Measurements from ENCODE around the gene PRELID3B. TPM values are rescaled to one million over a fixed set of nuclear protein-coding genes. Genes with fewer than 3 reads are reported as not detected.

Gene PRELID3B
- total and polyA plus RNA-seq, 2 experiments from 2014 or later: 64.1 to 75.8 TPM

GRCh38 chr20:59077705-59078104, 35.1 kb upstream of the PRELID3B start:
- no peaks in the 10 kb centered on the region for H3K79me2 ChIP-seq (ENCODE audit: insufficient read depth)
- H3K36me3 ChIP-seq (ENCODE audit: low read depth): no peaks in the 10 kb centered on the region
- WGBS, 2 experiments (ENCODE audit: low coverage in 1 of 2, low lambda C conversion rate in 2 of 2, missing lambda C conversion rate in 2 of 2): 13 to 26% methylated on average over 1 of the region's 1 CpG
- H3F3A ChIP-seq (ENCODE audit: insufficient read depth): peaks cover 6% of the 10 kb centered on the region; the same call in 1 of the 2 replicates
- H3K9me2 ChIP-seq (ENCODE audit: insufficient read depth): no peaks in the 10 kb centered on the region
- H3K27ac ChIP-seq: no peak overlapping the region
- H3K4me2 ChIP-seq (ENCODE audit: unreplicated experiment): no peak overlapping the region
- in situ Hi-C loops (cut with MboI): no loop called here
- peaks cover 7% of the 10 kb centered on the region for H3K4me1 ChIP-seq (ENCODE audit: insufficient read depth)
- H3K9me3 ChIP-seq (ENCODE audit: low read depth): no peaks in the 10 kb centered on the region
- no peak for DNase-seq
- peaks cover 20% of the 10 kb centered on the region for H3K27me3 ChIP-seq (replicated peaks; ENCODE audit: insufficient read depth)
- no peak overlapping the region for H3K4me3 ChIP-seq
- no peaks in the 10 kb centered on the region for H4K20me1 ChIP-seq (ENCODE audit: insufficient read depth)
- H3K9ac ChIP-seq: no peak overlapping the region
- TF ChIP-seq EZH2 (IDR thresholded peaks at IDR 0.05; ENCODE audit: insufficient read depth, poor library complexity, severe bottlenecking): no peak
- TF ChIP-seq EZH2phosphoT487 (IDR thresholded peaks at IDR 0.05; ENCODE audit: insufficient read depth, low read depth): no peak
- H2AFZ ChIP-seq: no peak overlapping the region

GRCh38 chr20:59075934-59076508, 33.4 kb upstream of the PRELID3B start:
- in situ Hi-C loops (cut with MboI): no loop called here
- no peaks in the 10 kb centered on the region for H3K36me3 ChIP-seq (ENCODE audit: low read depth)
- no peak for TF ChIP-seq EZH2 (IDR thresholded peaks at IDR 0.05; ENCODE audit: insufficient read depth, poor library complexity, severe bottlenecking)
- no peak for TF ChIP-seq EZH2phosphoT487 (IDR thresholded peaks at IDR 0.05; ENCODE audit: insufficient read depth, low read depth)
- no peaks in the 10 kb centered on the region for H3K9me3 ChIP-seq (ENCODE audit: low read depth)
- H3K9me2 ChIP-seq (ENCODE audit: insufficient read depth): no peaks in the 10 kb centered on the region
- peaks cover 36% of the 10 kb centered on the region for H3K27me3 ChIP-seq (replicated peaks; ENCODE audit: insufficient read depth)
- no peak overlapping the region for H3K4me2 ChIP-seq (ENCODE audit: unreplicated experiment)
- H3F3A ChIP-seq (ENCODE audit: insufficient read depth): no peaks in the 10 kb centered on the region
- no peak overlapping the region for H3K4me3 ChIP-seq
- H3K79me2 ChIP-seq (ENCODE audit: insufficient read depth): no peaks in the 10 kb centered on the region
- H3K27ac ChIP-seq: no peak overlapping the region
- no peaks in the 10 kb centered on the region for H3K4me1 ChIP-seq (ENCODE audit: insufficient read depth)
- DNase-seq: no peak
- no peak overlapping the region for H2AFZ ChIP-seq
- H4K20me1 ChIP-seq (ENCODE audit: insufficient read depth): no peaks in the 10 kb centered on the region
- no peak overlapping the region for H3K9ac ChIP-seq
- 36 to 42% methylated on average over 4 of the region's 4 CpGs for WGBS, 2 experiments (ENCODE audit: low coverage in 1 of 2, low lambda C conversion rate in 2 of 2, missing lambda C conversion rate in 2 of 2)

DNA sequence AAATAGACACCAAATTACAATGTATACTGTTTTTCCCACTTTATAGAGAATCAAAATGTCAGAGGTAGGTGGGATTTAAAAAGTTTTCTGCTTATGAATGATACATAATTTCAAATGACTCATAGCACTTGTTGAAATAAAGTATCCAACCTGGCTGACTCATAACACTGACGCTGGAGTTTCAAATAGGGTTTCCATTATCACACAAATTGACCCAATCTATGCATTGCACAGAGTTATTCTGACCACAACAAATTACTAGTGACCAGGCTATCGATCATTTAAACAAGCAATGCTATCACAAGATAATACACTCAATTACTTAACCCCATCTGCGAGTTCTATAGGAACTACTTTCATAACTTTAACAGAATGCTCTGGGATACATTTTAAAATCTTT, 31.9 kb upstream of the PRELID3B start:
- Histone ChIP-seq H3K36me3 (ENCODE audit: low read depth) (no peaks in the 10 kb centered on the region), H3K4me3 (no peak overlapping the region), H3K79me2 (ENCODE audit: insufficient read depth) (no peaks in the 10 kb centered on the region), H3K4me2 (ENCODE audit: unreplicated experiment) (no peak overlapping the region), H2AFZ (no peak overlapping the region), H3K9me3 (ENCODE audit: low read depth) (no peaks in the 10 kb centered on the region), H3K4me1 (ENCODE audit: insufficient read depth) (no peaks in the 10 kb centered on the region), H3K27me3 (replicated peaks; ENCODE audit: insufficient read depth) (peaks cover 50% of the 10 kb centered on the region), H3F3A (ENCODE audit: insufficient read depth) (no peaks in the 10 kb centered on the region), H3K27ac (no peak overlapping the region), H3K9me2 (ENCODE audit: insufficient read depth) (no peaks in the 10 kb centered on the region), H3K9ac (no peak overlapping the region), H4K20me1 (ENCODE audit: insufficient read depth) (no peaks in the 10 kb centered on the region)
- TF ChIP-seq EZH2phosphoT487 (IDR thresholded peaks at IDR 0.05; ENCODE audit: insufficient read depth, low read depth) (no peak), EZH2 (IDR thresholded peaks at IDR 0.05; ENCODE audit: insufficient read depth, poor library complexity, severe bottlenecking) (no peak)
- WGBS, 2 experiments (ENCODE audit: low coverage in 1 of 2, low lambda C conversion rate in 2 of 2, missing lambda C conversion rate in 2 of 2): 69 to 70% methylated on average over 3 of the region's 3 CpGs
- in situ Hi-C loops (cut with MboI): no loop called here
- DNase-seq: no peak

- H3K27ac ChIP-seq: no peak overlapping the region
- H4K20me1 ChIP-seq (ENCODE audit: insufficient read depth): no peaks in the 10 kb centered on the region
- DNase-seq: no peak
- no peak overlapping the region for H3K9ac ChIP-seq
- H3K36me3 ChIP-seq (ENCODE audit: low read depth): no peaks in the 10 kb centered on the region
- peaks cover 58% of the 10 kb centered on the region for H3K27me3 ChIP-seq (replicated peaks; ENCODE audit: insufficient read depth)
- no peaks in the 10 kb centered on the region for H3K79me2 ChIP-seq (ENCODE audit: insufficient read depth)
- H3K9me3 ChIP-seq (ENCODE audit: low read depth): no peaks in the 10 kb centered on the region
- 85% methylated on average over 1 of the region's 1 CpG; no CpG with 5 or more reads in 1 of the 2 experiments for WGBS, 2 experiments (ENCODE audit: low coverage in 1 of 2, low lambda C conversion rate in 2 of 2, missing lambda C conversion rate in 2 of 2)
- no peak overlapping the region for H2AFZ ChIP-seq
- H3K4me2 ChIP-seq (ENCODE audit: unreplicated experiment): no peak overlapping the region
- H3K4me3 ChIP-seq: no peak overlapping the region
- no peaks in the 10 kb centered on the region for H3K4me1 ChIP-seq (ENCODE audit: insufficient read depth)
- in situ Hi-C loops (cut with MboI): no loop called here
- no peaks in the 10 kb centered on the region for H3F3A ChIP-seq (ENCODE audit: insufficient read depth)
- TF ChIP-seq EZH2phosphoT487 (IDR thresholded peaks at IDR 0.05; ENCODE audit: insufficient read depth, low read depth) (no peak), EZH2 (IDR thresholded peaks at IDR 0.05; ENCODE audit: insufficient read depth, poor library complexity, severe bottlenecking) (no peak)
- H3K9me2 ChIP-seq (ENCODE audit: insufficient read depth): no peaks in the 10 kb centered on the region
These were observed 31.0 kb upstream of the PRELID3B start for GRCh38 chr20:59073582-59073981.

Data from GM23248 (cell line).